Breast epithelium (tissue), 3 donors: ENCODE data around the gene HLA-DRA.

Experiments
- CTCF ChIP-seq, 3 donors: fragments of 450-650 bp; IDR thresholded peaks; one replicate each; pipeline ENCODE4 v1.5.1; 2016 to 2017; ENCODE audit warnings: antibody characterized with exemption in 3 of 3, mild to moderate bottlenecking in 3 of 3, moderate library complexity in 3 of 3
- POLR2A ChIP-seq: fragments of 450-650 bp; IDR thresholded peaks from one replicate; pipeline ENCODE4 v1.6.1; 2016; ENCODE audit warnings: antibody characterized with exemption, mild to moderate bottlenecking, moderate library complexity
- POLR2AphosphoS5 ChIP-seq, 3 donors: sonication (generic); formaldehyde crosslinking; IDR thresholded peaks; one replicate each; pipeline ENCODE4 v1.6.1; 2017; ENCODE audit warnings: antibody characterized with exemption in 3 of 3

- TF ChIP-seq POLR2A (no peak), POLR2AphosphoS5 (IDR thresholded peaks at IDR 0.05) (no peak), CTCF (IDR thresholded peaks at IDR 0.05) (no peak)
Observed at GRCh38 chr6:32406197-32406596, 33.5 kb upstream of the HLA-DRA start.
